HG03558 (cell line): Measurements from ENCODE around the gene CPT1A.
"Not testable (repeated sequence)": the region's sequence is repeated elsewhere in the genome, so short reads cannot be mapped to it uniquely, and the experiment has no call there.

Experiments
- ATAC-seq: cut with Tn5 transposase; IDR thresholded peaks from one replicate; pipeline ENCODE4 v1.9.1; 2021; ENCODE audit warnings: moderate number of reproducible peaks; ENCODE audit not compliant: unreplicated experiment; ENCODE audit errors: extremely low read depth

The CPT1A gene

DNA sequence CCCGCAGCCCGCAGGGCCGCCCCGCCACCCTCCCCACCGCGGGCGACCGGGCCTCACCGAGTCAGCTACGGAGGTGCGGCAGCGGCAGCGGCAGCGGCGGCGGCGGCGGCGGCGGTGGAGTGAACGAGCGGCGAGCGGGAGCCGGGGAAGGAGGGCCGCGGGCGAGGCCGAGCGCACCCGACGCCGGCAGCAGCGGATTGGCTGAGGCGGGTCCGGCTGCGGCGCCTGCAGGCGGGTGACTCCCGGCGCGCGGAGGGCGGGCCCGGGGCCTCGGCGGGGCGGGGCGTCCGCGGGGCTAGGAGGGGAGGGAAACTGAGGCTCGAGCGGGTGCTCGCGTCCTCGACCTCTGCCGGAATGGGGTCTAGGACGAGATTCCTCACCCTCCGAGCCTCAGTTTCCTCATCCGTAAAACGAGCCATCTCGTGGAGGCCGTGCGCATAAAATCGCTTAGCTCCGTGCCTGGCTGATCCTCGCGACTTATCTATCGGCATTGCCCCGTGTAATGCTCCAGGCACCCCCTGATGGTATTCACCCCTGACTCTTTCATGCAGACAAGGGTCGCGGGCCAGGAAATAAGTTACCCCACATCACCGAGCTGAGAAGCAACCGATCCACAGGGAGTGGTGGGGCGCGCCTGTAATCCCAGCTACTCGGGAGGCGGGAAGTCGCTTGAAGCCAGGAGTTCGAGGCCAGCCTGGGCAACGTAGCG lies at the start of gene CPT1A:
CPT1A (minus strand) TSS at position 199 of the 709 bp plus-strand sequence. CDS start 26,442 bp downstream, outside the sequence.
- no peak for ATAC-seq

DNA sequence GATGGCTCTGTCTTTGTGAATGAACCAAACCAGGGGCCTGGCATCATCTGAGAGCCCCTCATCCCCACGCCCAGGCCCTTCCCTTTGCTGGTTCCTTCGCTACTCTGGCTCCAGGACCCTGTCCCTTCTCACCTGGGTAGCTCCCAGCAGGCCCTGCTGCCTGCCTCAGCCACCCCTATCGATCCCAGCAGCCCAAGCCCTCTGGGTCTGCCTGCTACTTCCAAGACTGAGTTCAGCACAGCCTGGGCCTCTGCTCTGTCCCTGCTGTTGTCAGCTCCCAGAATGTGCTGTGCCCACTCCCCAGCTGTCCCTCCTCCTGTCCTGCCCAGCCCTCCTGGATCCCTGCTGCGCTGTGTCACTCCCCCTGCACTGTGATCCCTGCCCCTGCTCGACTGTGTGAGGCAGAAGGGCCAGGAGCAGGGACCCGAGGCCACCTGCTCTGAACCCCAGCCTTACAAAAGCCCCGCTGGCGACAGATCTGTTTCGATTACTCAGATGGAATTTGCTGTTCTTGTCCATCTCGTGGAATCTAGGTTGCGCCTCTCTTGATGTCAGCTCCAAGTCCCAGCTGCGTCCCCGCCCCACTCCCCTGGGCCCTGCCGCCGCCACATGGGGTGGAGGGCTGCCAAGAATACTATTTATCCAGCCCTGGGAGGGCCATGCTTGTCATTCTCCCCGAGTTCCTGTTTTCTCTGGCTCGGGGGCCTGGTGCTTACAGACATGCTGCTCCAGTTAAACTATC lies 48.9 kb upstream of the CPT1A start:
- no peak for ATAC-seq

DNA sequence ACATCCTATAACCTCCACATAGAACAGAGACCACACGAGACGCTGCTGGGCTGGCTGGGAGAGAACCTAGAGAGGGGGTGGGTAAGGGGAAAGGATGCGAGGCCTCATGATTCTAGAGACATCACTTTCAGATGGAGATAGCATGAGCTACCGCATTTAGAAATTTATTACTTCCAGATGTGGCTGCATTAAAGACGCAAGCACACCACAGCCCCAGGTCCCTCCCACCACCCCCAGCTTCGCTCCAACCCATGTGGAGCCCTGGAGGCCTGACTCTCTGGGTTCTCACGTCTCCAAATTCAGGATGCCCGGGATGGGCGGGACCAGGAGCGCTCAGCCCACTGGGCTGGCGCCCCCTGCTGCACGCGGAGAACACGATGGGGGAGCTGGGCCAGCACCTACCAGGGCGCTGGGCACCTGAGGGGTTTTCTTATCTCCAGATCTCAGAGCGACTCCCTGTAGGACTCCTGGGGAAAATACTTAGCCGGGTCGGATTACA lies 48.3 kb upstream of the CPT1A start:
- no peak for ATAC-seq

- ATAC-seq, result not testable (repeated sequence)
These were observed 43.1 kb upstream of the CPT1A start for GRCh38 chr11:68884827-68885226.

- no peak for ATAC-seq
These were observed 40.7 kb upstream of the CPT1A start for GRCh38 chr11:68882391-68882790.

DNA sequence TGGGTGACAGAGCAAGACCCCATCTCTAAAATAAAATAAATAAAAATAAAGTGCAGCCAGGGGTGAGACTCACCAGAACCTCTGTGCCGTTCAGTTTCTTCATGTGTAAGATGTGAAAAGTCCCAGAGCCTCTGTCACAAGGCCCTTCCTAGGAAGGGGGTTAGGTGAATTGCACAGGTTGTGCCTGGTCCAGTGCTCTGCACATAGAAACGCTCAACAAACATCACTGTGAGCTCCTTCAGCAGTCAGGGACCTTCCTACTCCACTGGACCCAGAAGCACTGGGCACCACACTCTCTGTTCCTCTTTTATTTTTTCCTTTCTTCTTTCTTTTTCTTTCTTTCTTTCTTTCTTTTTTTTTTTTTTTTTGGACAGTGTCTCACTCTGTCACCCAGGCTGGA lies 39.6 kb upstream of the CPT1A start:
- no peak for ATAC-seq

GRCh38 chr11:68880851-68881250 lies 39.1 kb upstream of the CPT1A start:
- ATAC-seq, result no peak

DNA sequence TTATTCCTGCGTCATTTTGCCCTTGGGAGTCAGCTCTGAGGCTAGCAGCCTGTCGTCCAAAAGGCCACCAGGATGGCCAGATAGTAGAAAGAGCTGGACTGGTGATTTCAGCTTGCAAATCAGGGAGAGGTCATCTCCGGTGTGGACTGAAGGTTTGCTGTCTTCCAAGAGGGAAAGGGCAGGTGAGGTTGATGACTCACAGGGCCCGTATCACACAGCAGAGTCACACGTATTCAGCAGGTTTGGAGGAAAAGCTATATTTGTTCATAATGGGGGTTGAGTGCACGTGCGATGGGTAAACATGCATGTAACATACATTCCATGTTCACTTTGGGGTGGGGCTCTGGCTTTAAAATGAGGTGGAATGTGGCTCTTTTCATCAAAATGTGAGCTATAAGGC lies 36.3 kb upstream of the CPT1A start:
- ATAC-seq, result no peak

DNA sequence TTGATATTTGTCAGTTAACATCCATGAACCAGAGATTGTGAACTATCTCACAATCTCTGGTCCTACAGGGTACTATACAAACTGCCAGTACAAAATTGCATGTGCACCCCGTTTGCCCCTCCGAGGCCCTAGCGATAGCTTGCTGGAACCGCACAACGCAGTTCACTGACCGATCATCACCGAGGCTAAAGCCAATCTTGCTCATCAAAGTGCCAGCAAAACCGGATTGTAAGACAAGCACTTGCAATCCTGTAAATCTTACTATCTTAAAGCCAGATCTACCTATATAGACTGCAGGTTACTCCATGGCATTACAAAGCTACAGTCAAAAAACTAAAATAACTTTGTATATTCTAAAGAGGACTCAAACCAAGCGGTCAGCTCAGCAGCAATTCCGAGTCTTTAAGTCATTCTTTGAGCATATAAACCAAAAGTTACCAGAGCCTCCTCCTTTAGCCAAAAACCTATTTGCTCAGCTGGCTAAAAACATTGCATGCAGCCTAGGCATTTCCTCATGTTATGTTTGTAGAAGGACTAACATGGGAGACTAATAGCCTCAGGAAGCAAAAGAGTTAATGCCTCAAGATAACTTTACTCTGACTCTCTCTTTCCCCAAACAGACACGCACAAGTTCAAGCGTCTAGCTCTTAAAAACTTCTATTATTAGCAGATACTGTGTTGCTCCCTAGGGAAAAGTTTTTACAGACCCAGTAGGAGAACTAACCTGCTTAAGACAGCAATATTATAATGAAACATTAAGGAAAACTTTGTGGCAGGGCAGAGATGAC lies 30.7 kb upstream of the CPT1A start:
- no peak for ATAC-seq

- no peak for ATAC-seq
These were observed 28.8 kb upstream of the CPT1A start for GRCh38 chr11:68870470-68870869.

DNA sequence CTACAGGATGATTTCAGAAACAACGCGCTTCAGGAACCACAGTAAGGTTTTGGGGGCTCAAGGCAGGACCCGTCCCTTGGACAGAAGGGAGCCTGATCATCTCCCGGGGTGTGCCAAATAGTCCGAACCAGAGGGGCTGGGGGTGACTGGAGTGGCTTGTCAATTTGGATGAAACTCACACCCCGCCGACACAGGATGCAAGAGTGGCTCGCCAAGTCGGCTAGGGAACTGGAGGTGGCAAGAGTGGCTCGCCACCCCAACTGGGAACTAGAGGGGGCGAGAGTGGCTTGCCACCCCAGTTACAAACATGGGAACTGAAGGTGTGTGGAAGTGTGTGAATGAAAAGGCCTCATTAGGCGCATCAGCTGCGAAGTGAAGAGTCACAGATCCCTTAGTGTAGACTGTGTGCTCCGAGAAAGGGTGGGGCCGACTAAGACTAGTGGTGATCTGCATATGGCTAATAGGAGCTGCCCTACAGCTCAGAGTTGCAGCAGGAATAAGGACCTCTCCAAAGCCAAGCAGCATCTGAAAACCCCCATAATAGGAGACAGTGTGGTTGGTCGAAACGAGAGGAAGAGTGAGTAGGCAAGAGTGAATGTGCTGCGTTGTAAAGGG lies 26.6 kb upstream of the CPT1A start:
- ATAC-seq, result no peak

DNA sequence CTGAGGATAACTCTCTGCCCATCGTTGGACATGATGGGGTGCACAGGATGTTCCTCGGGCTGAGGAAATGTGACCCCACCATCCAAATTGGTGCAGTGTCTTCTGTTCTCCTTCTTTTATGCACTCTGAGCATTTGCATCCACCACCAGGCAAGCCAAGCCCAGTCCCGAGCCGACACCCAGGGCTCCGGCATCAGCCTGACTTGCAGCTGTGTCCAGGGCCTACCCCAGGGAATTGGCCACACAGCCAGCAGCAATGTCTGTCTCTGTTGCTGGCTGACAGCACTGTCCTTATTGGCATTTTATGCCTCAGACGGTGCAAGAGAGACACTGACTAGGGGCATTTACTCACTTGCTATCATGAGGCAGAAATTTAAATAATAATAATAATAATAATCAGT lies 25.4 kb upstream of the CPT1A start:
- ATAC-seq, result no peak

GRCh38 chr11:68865241-68865640 lies 23.5 kb upstream of the CPT1A start:
- ATAC-seq, result no peak

GRCh38 chr11:68863553-68864265 lies 22.0 kb upstream of the CPT1A start:
- no peak for ATAC-seq

DNA sequence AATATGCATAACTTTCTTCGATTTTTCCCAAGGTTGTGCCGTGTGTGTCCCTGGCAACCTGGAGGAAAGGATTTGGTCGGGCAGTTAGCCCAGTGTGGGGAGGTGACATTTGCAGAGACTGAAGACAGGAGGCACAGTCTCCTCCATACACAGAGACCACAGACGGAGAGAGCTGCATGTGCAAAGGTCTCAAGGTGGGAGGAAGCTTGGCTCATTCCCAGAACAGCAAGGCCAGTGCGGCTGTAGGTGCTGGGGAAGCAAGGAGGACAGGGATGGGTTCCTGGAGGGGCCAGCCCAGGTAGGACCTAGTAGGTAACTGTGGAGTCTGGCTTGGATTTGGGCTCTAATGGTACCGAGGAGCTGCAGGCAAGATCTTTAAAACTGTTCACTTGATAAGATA lies 20.7 kb upstream of the CPT1A start:
- no peak for ATAC-seq

GRCh38 chr11:68859123-68859522 lies 17.4 kb upstream of the CPT1A start:
- ATAC-seq, result no peak

DNA sequence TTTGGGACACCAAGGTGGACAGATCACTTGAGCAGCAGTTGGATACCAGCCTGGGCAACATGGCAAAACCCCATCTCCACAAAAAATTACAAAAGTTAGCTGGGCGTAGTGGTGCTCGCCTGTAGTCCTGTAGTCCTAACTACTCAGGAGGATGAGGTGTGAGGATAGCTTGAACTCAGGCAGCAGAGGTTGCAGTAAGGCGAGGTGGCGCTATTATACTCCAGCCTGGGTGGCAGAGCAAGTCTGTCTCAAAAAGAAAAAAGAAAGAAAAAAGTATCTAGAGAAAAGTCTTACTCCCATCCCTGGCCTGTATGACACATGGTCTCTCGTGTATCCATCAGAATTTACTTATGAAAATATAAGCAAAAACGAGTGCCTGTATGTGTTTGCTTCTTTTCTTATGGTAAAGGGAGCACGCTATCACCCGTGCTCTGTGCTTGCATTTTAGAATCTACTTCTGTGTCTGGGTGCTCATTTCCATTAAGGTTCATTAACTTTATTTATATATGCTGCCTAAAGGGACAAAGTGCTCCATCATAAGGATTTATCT lies 15.4 kb upstream of the CPT1A start:
- ATAC-seq, result no peak

DNA sequence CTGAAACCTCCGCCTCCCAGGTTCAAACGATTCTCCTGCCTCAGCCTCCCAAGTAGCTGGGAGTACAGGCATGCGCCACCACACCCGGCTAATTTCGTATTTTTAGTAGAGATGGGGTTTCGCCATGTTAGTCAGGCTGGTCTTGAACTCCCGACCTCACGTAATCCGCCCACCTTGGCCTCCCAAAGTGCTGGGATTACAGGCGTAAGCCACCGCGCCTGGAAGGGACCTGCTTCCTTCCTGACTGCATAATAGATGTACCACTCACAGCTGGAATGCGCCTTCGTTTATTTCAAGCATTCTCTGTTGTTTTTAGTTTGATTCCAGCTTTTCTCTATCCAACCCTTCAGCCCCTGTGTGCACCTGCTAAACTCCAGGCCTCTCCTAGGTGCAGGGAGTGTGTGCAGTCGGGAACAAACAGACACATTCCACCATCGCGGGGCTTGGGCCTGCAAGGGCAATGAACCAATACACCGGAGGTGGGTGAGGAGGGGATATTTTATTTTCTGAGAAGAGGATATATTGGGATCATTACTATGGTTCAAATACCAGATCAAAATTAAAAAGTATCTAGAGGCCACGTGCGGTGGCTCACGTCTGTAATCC lies 14.8 kb upstream of the CPT1A start:
- ATAC-seq, result not testable (repeated sequence)
